A549 (cell line): Measurements from ENCODE around the gene PCGF6. TPM values are rescaled to one million over a fixed set of nuclear protein-coding genes. Genes with fewer than 3 reads are reported as not detected.

Source experiments
- ATAC-seq, 2 experiments: fragments of 200-7000 bp in 1 of 2; fragments of >200 bp in 1 of 2; cut with Nextera tagmentation in 1 of 2; cut with Tn5 transposase in 1 of 2; 3 replicates each; pipeline versions ENCODE4 v1.8.0 to v1.9.1; 2018 to 2020; ENCODE audit warnings: mild to moderate bottlenecking in 1 of 2, moderate library complexity in 1 of 2
- CTCF ChIA-PET: fragments of 300-600 bp; sonication (Branson Sonifier 250); formaldehyde crosslinking; extraction: SDS; loops from one replicate; lab custom pipeline; 2021; ENCODE audit warnings: antibody characterized with exemption, inconsistent platforms; lab: Yijun Ruan, JAX
- POLR2A ChIA-PET: fragments of 350-600 bp; formaldehyde crosslinking; extraction: SDS; loops from one replicate; lab custom pipeline; 2021; ENCODE audit warnings: antibody characterized with exemption, inconsistent platforms; lab: Yijun Ruan, JAX
- DNase-seq, 2 experiments: peaks; one replicate each; pipeline versions ENCODE4 v3.0.0 to v3.0.0-alpha.2; 2011 to 2016; ENCODE audit warnings: low read depth in 1 of 2, low spot score in 1 of 2
- FAIRE-seq: peaks from 2 replicates; lab custom pipeline; 2011; peaks lifted over from hg19 to GRCh38; lab: Jason Lieb, UNC
- H3K27ac ChIP-seq, 2 experiments: fragments of >200 bp; sonication (Bioruptor Twin); formaldehyde crosslinking; 3 replicates each; pipeline ENCODE4 v1.5.1; 2016 to 2017
- H3K4me1 ChIP-seq: fragments of >200 bp; sonication (Bioruptor Twin); formaldehyde crosslinking; 3 replicates; pipeline ENCODE4 v1.6.1; 2016
- H3K4me2 ChIP-seq: fragments of >200 bp; sonication (Bioruptor Twin); formaldehyde crosslinking; 3 replicates; pipeline ENCODE4 v1.6.1; 2016
- H3K4me3 ChIP-seq: fragments of >200 bp; sonication (Bioruptor Twin); formaldehyde crosslinking; 3 replicates; pipeline ENCODE4 v1.5.1; 2016
- H3K9me3 ChIP-seq: fragments of >200 bp; sonication (Bioruptor Twin); formaldehyde crosslinking; 3 replicates; pipeline ENCODE4 v1.6.1; 2016
- CBX2 ChIP-seq: fragments of 200-600 bp; sonication (generic); IDR thresholded peaks from 2 replicates; pipeline ENCODE4 v1.6.1; 2016; ENCODE audit warnings: low read depth, mild to moderate bottlenecking, borderline replicate concordance
- CEBPB ChIP-seq, 2 experiments: fragments of >200 bp in 1 of 2; sonication (Bioruptor Twin) in 1 of 2; formaldehyde crosslinking in 1 of 2; IDR thresholded peaks; 2 replicates each; pipeline ENCODE4 v1.6.1; 2012 to 2016
- EP300 ChIP-seq, 2 experiments: fragments of >200 bp; sonication (Bioruptor Twin); formaldehyde crosslinking; IDR thresholded peaks; 2 replicates in 1 of 2; 3 replicates in 1 of 2; pipeline ENCODE4 v1.6.1; 2016 to 2017
- FOSL2 ChIP-seq, 2 experiments: fragments of 450-650 bp in 1 of 2; fragments of >200 bp in 1 of 2; sonication (Bioruptor Twin) in 1 of 2; formaldehyde crosslinking; IDR thresholded peaks; 2 replicates each; pipeline versions ENCODE4 v1.5.0 to v1.6.1; 2016 to 2020; ENCODE audit warnings: mild to moderate bottlenecking in 1 of 2, moderate library complexity in 1 of 2
- FOXS1 ChIP-seq: fragments of 250-450 bp; sonication (Bioruptor Pico); IDR thresholded peaks from 2 replicates; pipeline ENCODE4 v1.5.0; 2020; ENCODE audit warnings: mild to moderate bottlenecking, moderate library complexity
- GATA3 ChIP-seq: IDR thresholded peaks from 2 replicates; pipeline ENCODE4 v1.6.1; 2012; ENCODE audit warnings: borderline replicate concordance
- HOXA7 ChIP-seq: fragments of 250-450 bp; sonication (Bioruptor Pico); IDR thresholded peaks from 2 replicates; pipeline ENCODE4 v1.5.0; 2020; ENCODE audit warnings: mild to moderate bottlenecking, moderate library complexity
- JUN ChIP-seq, 2 experiments: fragments of >200 bp; sonication (Bioruptor Twin); formaldehyde crosslinking; IDR thresholded peaks; 2 replicates in 1 of 2; 3 replicates in 1 of 2; pipeline ENCODE4 v1.6.1; 2016 to 2017
- JUNB ChIP-seq: fragments of >200 bp; sonication (Bioruptor Twin); formaldehyde crosslinking; IDR thresholded peaks from 2 replicates; pipeline ENCODE4 v1.6.1; 2016
- MAFK ChIP-seq: fragments of 450-650 bp; IDR thresholded peaks from 2 replicates; pipeline ENCODE4 v1.6.1; 2014; ENCODE audit not compliant: partially characterized antibody
- MAZ ChIP-seq: fragments of 150-350 bp; IDR thresholded peaks from 2 replicates; pipeline ENCODE4 v1.6.1; 2014; ENCODE audit warnings: antibody characterized with exemption, low read depth, low read length, borderline replicate concordance
- MYC ChIP-seq: IDR thresholded peaks from 2 replicates; pipeline ENCODE4 v1.6.1; 2012; ENCODE audit warnings: mild to moderate bottlenecking, inconsistent platforms, low read length, improper control_type of control experiment, borderline replicate concordance
- NFE2L2 ChIP-seq: fragments of 150-350 bp; conservative IDR thresholded peaks from 2 replicates; pipeline ENCODE4 v1.6.1; 2014; ENCODE audit warnings: low read length
- NPAS2 ChIP-seq: fragments of 250-450 bp; sonication (Bioruptor Pico); IDR thresholded peaks from 2 replicates; pipeline ENCODE4 v1.8.0; 2022; ENCODE audit warnings: mild to moderate bottlenecking, moderate library complexity, borderline replicate concordance
- PHF8 ChIP-seq: fragments of 200-600 bp; sonication (generic); IDR thresholded peaks from 2 replicates; pipeline ENCODE4 v1.6.1; 2016; ENCODE audit warnings: low read depth, mild to moderate bottlenecking, antibody characterized with exemption, moderate library complexity, borderline replicate concordance
- RAD21 ChIP-seq, 2 experiments: fragments of >200 bp in 1 of 2; sonication (Bioruptor Twin) in 1 of 2; formaldehyde crosslinking in 1 of 2; IDR thresholded peaks in 1 of 2; conservative IDR thresholded peaks in 1 of 2; 2 replicates in 1 of 2; 3 replicates in 1 of 2; pipeline ENCODE4 v1.6.1; 2012 to 2018; ENCODE audit warnings: inconsistent platforms in 1 of 2
- SMC3 ChIP-seq: fragments of >200 bp; sonication (Bioruptor Twin); formaldehyde crosslinking; IDR thresholded peaks from 3 replicates; pipeline ENCODE4 v1.6.1; 2018; ENCODE audit warnings: inconsistent platforms
- SREBF2 ChIP-seq: fragments of 450-650 bp; IDR thresholded peaks from 2 replicates; pipeline ENCODE4 v1.6.1; 2014; ENCODE audit warnings: mild to moderate bottlenecking, moderate library complexity
- ZSCAN20 ChIP-seq: fragments of 250-450 bp; sonication (Bioruptor Pico); IDR thresholded peaks from 2 replicates; pipeline ENCODE4 v1.8.0; 2022; ENCODE audit warnings: mild to moderate bottlenecking, moderate library complexity
- WGBS: methylation state at CpG from one replicate; pipeline ENCODE4 v1.1.6; 2017; ENCODE audit errors: missing lambda C conversion rate; 5-methylcytosine and 5-hydroxymethylcytosine counted together
- polyA plus RNA-seq, 4 experiments: library from polyadenylated mRNA; depleted of rRNA in 3 of 4; stranded (reverse); fragments of >200 nt; fragmentation: RNase III in 1 of 4; extraction: RNeasy Plus Mini Kit Qiagen cat#74134 plus additional on column Dnase treatment in 1 of 4; gene quantifications; 2 replicates in 3 of 4; 3 replicates in 1 of 4; pipeline ENCODE4 v1.2.3, GENCODE V29; 2011 to 2017
- TF ChIP-seq, protein P1 (sequence below): IDR thresholded peaks from 2 replicates; pipeline ENCODE4 v1.6.1; 2012; ENCODE audit warnings: low read depth, borderline replicate concordance
- TF ChIP-seq, protein P2 (sequence below): fragments of 450-650 bp; IDR thresholded peaks from 2 replicates; pipeline ENCODE4 v1.6.1; 2014; ENCODE audit warnings: antibody characterized with exemption
- TF ChIP-seq, protein P3 (sequence below): fragments of >200 bp; sonication (Bioruptor Twin); formaldehyde crosslinking; IDR thresholded peaks from 3 replicates; pipeline ENCODE4 v1.6.1; 2016
- TF ChIP-seq, protein P4 (sequence below): fragments of 250-450 bp; sonication (Bioruptor Pico); IDR thresholded peaks from 2 replicates; pipeline ENCODE4 v1.5.0; 2021; ENCODE audit warnings: mild to moderate bottlenecking, moderate library complexity, borderline replicate concordance
- TF ChIP-seq, protein P5 (sequence below): fragments of >200 bp; sonication (Bioruptor Twin); formaldehyde crosslinking; IDR thresholded peaks from 2 replicates; pipeline ENCODE4 v1.6.1; 2016
- TF ChIP-seq, protein P6 (sequence below): IDR thresholded peaks from 2 replicates; pipeline ENCODE4 v1.6.1; 2012
- TF ChIP-seq, protein P7 (sequence below): fragments of >200 bp; sonication (Bioruptor Twin); formaldehyde crosslinking; IDR thresholded peaks from 3 replicates; pipeline ENCODE4 v1.5.1; 2016
- TF ChIP-seq, protein P8 (sequence below): IDR thresholded peaks from 2 replicates; pipeline ENCODE4 v1.6.1; 2012

The PCGF6 gene
- polyA plus RNA-seq, 2 of the 4 experiments (the other 2 are of a cell fraction): 11.3 to 17.6 TPM

DNA sequence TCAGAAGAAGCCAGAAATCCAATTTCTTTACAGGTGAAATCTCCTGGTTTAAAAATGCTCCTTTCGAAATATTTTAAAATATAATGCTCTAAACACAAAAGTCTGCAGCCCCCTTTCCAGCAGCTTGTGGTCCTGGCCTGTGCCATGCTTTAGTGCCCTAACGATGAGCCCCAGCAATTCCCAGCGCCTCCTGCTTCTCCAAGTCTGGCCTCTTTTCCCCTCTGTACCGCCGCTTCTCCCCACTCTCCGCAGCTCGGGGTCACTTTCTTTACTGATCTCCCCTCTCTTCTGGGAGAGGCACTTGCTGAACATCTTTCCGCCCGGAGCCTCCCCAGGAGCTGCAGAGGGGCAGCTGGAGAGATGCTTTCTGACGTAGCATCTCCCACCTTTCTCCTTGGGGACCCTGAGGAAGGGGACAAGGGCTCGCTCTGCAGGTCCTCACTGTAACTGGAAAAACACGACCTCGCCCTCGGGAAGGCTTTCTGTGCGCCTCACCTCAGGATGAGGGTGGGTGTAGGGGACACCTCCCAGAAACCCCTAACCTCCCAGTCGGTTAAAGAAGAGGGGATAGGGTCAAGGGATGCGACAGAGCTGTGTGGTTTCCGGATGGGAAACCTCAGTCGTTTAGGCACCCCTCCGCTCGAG lies 74.6 kb downstream of the PCGF6 start:
- Histone ChIP-seq H3K4me2 (peak overlapping the region; percentile 90), H3K4me3 (peak overlapping the region; percentile 55), H3K4me1 (peaks cover 37% of the 10 kb centered on the region), H3K27ac (peak overlapping the region; percentile 64 to 80; a peak in 4 of 6 replicates), H3K9me3 (0 out of 3 replicates have a peak, but pooled peaks cover 2% of the 10 kb centered on the region)
- 69% methylated on average over 21 of the region's 21 CpGs for WGBS
- TF ChIP-seq JUNB (no peak), ZSCAN20 (CRISPR knock-in tag) (no peak), MYC (no peak), EP300 (IDR thresholded peaks at IDR 0.05) (no peak), SMC3 (no peak), CBX2 (no peak), FOXS1 (CRISPR knock-in tag) (no peak), NPAS2 (CRISPR knock-in tag) (no peak), MAZ (no peak), SREBF2 (no peak)
- TF ChIP-seq, protein P1, sequence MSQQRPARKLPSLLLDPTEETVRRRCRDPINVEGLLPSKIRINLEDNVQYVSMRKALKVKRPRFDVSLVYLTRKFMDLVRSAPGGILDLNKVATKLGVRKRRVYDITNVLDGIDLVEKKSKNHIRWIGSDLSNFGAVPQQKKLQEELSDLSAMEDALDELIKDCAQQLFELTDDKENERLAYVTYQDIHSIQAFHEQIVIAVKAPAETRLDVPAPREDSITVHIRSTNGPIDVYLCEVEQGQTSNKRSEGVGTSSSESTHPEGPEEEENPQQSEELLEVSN: no peak
- TF ChIP-seq, protein P2, sequence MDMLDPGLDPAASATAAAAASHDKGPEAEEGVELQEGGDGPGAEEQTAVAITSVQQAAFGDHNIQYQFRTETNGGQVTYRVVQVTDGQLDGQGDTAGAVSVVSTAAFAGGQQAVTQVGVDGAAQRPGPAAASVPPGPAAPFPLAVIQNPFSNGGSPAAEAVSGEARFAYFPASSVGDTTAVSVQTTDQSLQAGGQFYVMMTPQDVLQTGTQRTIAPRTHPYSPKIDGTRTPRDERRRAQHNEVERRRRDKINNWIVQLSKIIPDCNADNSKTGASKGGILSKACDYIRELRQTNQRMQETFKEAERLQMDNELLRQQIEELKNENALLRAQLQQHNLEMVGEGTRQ: no peak
- TF ChIP-seq, protein P3, sequence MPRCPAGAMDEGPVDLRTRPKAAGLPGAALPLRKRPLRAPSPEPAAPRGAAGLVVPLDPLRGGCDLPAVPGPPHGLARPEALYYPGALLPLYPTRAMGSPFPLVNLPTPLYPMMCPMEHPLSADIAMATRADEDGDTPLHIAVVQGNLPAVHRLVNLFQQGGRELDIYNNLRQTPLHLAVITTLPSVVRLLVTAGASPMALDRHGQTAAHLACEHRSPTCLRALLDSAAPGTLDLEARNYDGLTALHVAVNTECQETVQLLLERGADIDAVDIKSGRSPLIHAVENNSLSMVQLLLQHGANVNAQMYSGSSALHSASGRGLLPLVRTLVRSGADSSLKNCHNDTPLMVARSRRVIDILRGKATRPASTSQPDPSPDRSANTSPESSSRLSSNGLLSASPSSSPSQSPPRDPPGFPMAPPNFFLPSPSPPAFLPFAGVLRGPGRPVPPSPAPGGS: no peak
- TF ChIP-seq, protein P4, sequence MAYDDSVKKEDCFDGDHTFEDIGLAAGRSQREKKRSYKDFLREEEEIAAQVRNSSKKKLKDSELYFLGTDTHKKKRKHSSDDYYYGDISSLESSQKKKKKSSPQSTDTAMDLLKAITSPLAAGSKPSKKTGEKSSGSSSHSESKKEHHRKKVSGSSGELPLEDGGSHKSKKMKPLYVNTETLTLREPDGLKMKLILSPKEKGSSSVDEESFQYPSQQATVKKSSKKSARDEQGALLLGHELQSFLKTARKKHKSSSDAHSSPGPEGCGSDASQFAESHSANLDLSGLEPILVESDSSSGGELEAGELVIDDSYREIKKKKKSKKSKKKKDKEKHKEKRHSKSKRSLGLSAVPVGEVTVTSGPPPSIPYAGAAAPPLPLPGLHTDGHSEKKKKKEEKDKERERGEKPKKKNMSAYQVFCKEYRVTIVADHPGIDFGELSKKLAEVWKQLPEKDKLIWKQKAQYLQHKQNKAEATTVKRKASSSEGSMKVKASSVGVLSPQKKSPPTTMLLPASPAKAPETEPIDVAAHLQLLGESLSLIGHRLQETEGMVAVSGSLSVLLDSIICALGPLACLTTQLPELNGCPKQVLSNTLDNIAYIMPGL (CRISPR knock-in tag): no peak
- TF ChIP-seq, protein P5, sequence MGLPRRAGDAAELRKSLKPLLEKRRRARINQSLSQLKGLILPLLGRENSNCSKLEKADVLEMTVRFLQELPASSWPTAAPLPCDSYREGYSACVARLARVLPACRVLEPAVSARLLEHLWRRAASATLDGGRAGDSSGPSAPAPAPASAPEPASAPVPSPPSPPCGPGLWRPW: no peak
- ATAC-seq (no peak), DNase-seq (no peak), FAIRE-seq (no peak)
- CTCF ChIA-PET: interaction anchor here (0.7 to 4.9 kb wide), 12 partner anchors 9 to 359 kb away, joined by 3 to 24 read pairs (median 4); partner anchors contain the start of gene CNNM2
- POLR2A ChIA-PET: interaction anchor here (0.9 to 2.2 kb wide), 7 partner anchors 11 to 91 kb away, joined by 3 to 22 read pairs (median 5); partner anchors contain the start of gene TAF5

DNA sequence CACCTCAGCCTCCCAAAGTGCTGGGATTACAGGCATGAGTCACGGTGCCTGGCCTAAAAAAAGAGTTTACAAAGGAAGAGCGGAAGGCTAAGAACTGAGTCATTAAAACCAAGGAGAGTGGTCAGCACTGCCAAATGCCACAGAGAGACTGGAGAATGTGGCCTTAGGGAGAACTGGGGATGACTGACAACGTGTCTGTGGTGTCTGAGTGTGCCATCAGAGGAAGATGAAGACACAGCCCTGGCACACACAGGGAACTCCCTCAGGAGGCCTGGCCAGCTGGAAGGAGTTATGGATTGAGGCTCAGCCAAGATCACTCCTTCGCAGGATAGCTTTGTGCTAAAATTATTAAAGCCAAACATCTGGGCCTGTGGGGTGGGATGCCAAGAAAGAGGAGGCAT lies 77.9 kb downstream of the PCGF6 start:
- DNase-seq (peak; percentile 90 to 96), ATAC-seq (peak; percentile 89 to 93), FAIRE-seq (peak; percentile 93)
- WGBS: 1% methylated on average over 4 of the region's 4 CpGs
- peak overlapping the region; percentile 44 to 74 for H3K27ac ChIP-seq
- peaks cover 34% of the 10 kb centered on the region for H3K4me1 ChIP-seq
- H3K9me3 ChIP-seq: 0 out of 3 replicates have a peak, but pooled peaks cover under 1% of the 10 kb centered on the region
- TF ChIP-seq PHF8 (no peak), RAD21 (conservative IDR thresholded peaks at IDR 0.05 in 1 of 2, IDR thresholded peaks at IDR 0.05 in 1 of 2) (peak in 1 of 2 experiments; percentile 25; a peak in 1 of 5 replicates), HOXA7 (CRISPR knock-in tag) (no peak), NFE2L2 (no peak), GATA3 (peak; percentile 60; the same call in 1 of the 2 replicates), CEBPB (IDR thresholded peaks at IDR 0.05) (0 out of 4 replicates have a peak, but pooled peaks of 1 of the 2 experiments have one; percentile 28), MAFK (peak; percentile 59), FOSL2 (IDR thresholded peaks at IDR 0.05) (peak; percentile 88), FOSL2 (CRISPR knock-in tag; IDR thresholded peaks at IDR 0.05) (peak; percentile 95), MYC (no peak), EP300 (IDR thresholded peaks at IDR 0.05) (peak in 1 of 2 experiments; percentile 20; a peak in 2 of 5 replicates), JUNB (peak; percentile 83), JUN (IDR thresholded peaks at IDR 0.05) (peak in 1 of 2 experiments; percentile 78; a peak in 3 of 5 replicates)
- TF ChIP-seq, protein P6, sequence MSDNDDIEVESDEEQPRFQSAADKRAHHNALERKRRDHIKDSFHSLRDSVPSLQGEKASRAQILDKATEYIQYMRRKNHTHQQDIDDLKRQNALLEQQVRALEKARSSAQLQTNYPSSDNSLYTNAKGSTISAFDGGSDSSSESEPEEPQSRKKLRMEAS: peak; percentile 78
- TF ChIP-seq, protein P7, sequence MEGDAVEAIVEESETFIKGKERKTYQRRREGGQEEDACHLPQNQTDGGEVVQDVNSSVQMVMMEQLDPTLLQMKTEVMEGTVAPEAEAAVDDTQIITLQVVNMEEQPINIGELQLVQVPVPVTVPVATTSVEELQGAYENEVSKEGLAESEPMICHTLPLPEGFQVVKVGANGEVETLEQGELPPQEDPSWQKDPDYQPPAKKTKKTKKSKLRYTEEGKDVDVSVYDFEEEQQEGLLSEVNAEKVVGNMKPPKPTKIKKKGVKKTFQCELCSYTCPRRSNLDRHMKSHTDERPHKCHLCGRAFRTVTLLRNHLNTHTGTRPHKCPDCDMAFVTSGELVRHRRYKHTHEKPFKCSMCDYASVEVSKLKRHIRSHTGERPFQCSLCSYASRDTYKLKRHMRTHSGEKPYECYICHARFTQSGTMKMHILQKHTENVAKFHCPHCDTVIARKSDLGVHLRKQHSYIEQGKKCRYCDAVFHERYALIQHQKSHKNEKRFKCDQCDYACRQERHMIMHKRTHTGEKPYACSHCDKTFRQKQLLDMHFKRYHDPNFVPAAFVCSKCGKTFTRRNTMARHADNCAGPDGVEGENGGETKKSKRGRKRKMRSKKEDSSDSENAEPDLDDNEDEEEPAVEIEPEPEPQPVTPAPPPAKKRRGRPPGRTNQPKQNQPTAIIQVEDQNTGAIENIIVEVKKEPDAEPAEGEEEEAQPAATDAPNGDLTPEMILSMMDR: no peak
- TF ChIP-seq, protein P8, sequence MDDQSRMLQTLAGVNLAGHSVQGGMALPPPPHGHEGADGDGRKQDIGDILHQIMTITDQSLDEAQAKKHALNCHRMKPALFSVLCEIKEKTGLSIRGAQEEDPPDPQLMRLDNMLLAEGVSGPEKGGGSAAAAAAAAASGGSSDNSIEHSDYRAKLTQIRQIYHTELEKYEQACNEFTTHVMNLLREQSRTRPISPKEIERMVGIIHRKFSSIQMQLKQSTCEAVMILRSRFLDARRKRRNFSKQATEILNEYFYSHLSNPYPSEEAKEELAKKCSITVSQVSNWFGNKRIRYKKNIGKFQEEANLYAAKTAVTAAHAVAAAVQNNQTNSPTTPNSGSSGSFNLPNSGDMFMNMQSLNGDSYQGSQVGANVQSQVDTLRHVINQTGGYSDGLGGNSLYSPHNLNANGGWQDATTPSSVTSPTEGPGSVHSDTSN: peak; percentile 63; the same call in 1 of the 2 replicates
- no peak overlapping the region for H3K4me3 ChIP-seq
- CTCF ChIA-PET: interaction anchor here (0.6 to 1.5 kb wide), 3 partner anchors 25 to 113 kb away, joined by 3 to 4 read pairs (median 4); no protein-coding TSS in a partner anchor
- H3K4me2 ChIP-seq: peak overlapping the region; percentile 50
- POLR2A ChIA-PET: no interaction called here
